ENCODE measurements around the gene TEX52. TPM values are rescaled to one million over a fixed set of nuclear protein-coding genes. Genes with fewer than 3 reads are reported as not detected.

TEX52 gene
- total RNA-seq, 2 experiments from 2014 or later: not detected

GRCh38 chr12:2803635-2804392 lies 53.0 kb downstream of the TEX52 start:
- Mint-ChIP-seq H3K4me3 (no peak overlapping the region), H3K36me3 (peaks cover 40% of the 10 kb centered on the region), H3K27ac (peak overlapping the region; percentile 1), H3K27me3 (no peaks in the 10 kb centered on the region), H3K4me1 (peaks cover 9% of the 10 kb centered on the region), H3K9me3 (no peaks in the 10 kb centered on the region)
- no peak for DNase-seq

GRCh38 chr12:2801044-2801783 lies 55.6 kb downstream of the TEX52 start:
- Mint-ChIP-seq H3K36me3 (peaks cover 62% of the 10 kb centered on the region), H3K27ac (no peak overlapping the region), H3K27me3 (no peaks in the 10 kb centered on the region), H3K4me1 (peaks cover 30% of the 10 kb centered on the region), H3K9me3 (no peaks in the 10 kb centered on the region), H3K4me3 (no peak overlapping the region)
- no peak for DNase-seq

DNA sequence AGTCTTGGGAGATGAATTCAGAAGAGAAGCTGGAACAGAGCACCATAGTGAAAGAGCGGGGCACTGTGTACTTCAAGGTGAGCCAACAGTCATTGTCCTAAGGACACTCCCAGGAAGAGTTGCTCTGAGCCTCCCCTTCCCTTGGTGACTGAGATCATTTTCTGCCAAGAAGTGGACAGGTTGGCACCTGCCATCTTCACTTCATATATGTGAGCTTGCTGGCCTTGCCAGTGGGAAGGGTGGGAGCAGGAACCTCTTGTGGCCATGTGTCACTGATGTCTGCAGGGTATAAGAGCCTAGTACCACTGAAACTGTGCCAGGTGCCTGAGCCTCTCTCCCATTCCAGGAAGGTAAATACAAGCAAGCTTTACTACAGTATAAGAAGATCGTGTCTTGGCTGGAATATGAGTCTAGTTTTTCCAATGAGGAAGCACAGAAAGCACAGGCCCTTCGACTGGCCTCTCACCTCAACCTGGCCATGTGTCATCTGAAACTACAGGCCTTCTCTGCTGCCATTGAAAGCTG lies 56.7 kb downstream of the TEX52 start:
- no peak for DNase-seq
- Mint-ChIP-seq H3K27me3 (no peaks in the 10 kb centered on the region), H3K4me1 (peaks cover 28% of the 10 kb centered on the region), H3K4me3 (peak overlapping the region; percentile 4), H3K27ac (peak overlapping the region; percentile 67), H3K36me3 (peaks cover 62% of the 10 kb centered on the region), H3K9me3 (no peaks in the 10 kb centered on the region)

Other genes with a start within 250 kb of the TEX52 start
- 100 to 1,000 TPM; 225 to 236 TPM for gene FKBP4, start 62.1 kb downstream of the TEX52 start, total RNA-seq
- 10 to 100 TPM; 24.6 to 25.5 TPM for gene ITFG2, start 44.4 kb downstream of the TEX52 start, total RNA-seq
- not detected for gene NRIP2, start 22.0 kb downstream of the TEX52 start, total RNA-seq
- 10 to 100 TPM; 80.5 to 86.5 TPM for gene FOXM1, start 20.1 kb upstream of the TEX52 start, total RNA-seq
- gene RHNO1, start 20.2 kb upstream of the TEX52 start, total RNA-seq: 10 to 100 TPM; 51.4 to 65.7 TPM
- gene TULP3, start 33.9 kb upstream of the TEX52 start, total RNA-seq: 1 to 10 TPM; 5.6 to 6.2 TPM
- gene TEAD4, start 102.4 kb upstream of the TEX52 start, total RNA-seq: 1 to 10 TPM; 3.4 to 3.7 TPM
- under 1 TPM; 0.24 to 0.31 TPM for gene TSPAN9, start 220.3 kb upstream of the TEX52 start, total RNA-seq

Data from activated naive CD8-positive, alpha-beta T cell treated with anti-CD3 and anti-CD28 coated beads for 36 hours (primary cell).